Subcutaneous adipose tissue (tissue), 4 donors: ENCODE measurements around the gene ATP1A4. TPM values are rescaled to one million over a fixed set of nuclear protein-coding genes. Genes with fewer than 3 reads are reported as not detected.

ENCODE experiments used
- CTCF ChIP-seq: fragments of 450-650 bp; IDR thresholded peaks from one replicate; pipeline ENCODE4 v1.5.1; 2016; ENCODE audit warnings: low read depth, mild to moderate bottlenecking, control low read depth, antibody characterized with exemption, moderate library complexity
- total RNA-seq, 4 donors: library from RNA; depleted of rRNA; stranded (reverse); fragments of >200 nt; gene quantifications; one replicate each; pipeline ENCODE4 v1.1.0, GENCODE V29; 2016

ATP1A4 gene
- total RNA-seq, 4 donors from 2014 or later: 0.22 TPM; not detected in 3

GRCh38 chr1:160129558-160129957 is 21.8 kb upstream of the ATP1A4 start:
- no peak for TF ChIP-seq CTCF

DNA sequence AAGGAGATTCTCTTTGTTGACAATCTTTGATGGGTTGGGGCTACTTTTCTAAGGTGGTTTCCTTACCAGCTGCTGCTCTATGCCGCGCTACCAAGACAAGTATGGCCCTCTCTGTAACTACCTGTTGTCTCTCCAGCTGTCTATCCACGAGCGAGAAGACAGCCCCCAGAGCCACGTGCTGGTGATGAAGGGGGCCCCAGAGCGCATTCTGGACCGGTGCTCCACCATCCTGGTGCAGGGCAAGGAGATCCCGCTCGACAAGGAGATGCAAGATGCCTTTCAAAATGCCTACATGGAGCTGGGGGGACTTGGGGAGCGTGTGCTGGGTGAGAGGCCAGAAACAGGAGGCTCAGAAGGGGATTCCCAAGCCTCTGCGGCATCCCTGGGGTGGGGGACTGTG is 21.4 kb upstream of the ATP1A4 start:
- no peak for TF ChIP-seq CTCF

GRCh38 chr1:160130486-160130885 is 20.9 kb upstream of the ATP1A4 start:
- TF ChIP-seq CTCF: no peak

- TF ChIP-seq CTCF: no peak
Observed at GRCh38 chr1:160130939-160131338, 20.5 kb upstream of the ATP1A4 start.

- no peak for TF ChIP-seq CTCF
Observed at GRCh38 chr1:160131803-160132565, 19.4 kb upstream of the ATP1A4 start.

- no peak for TF ChIP-seq CTCF
Observed at GRCh38 chr1:160133990-160134770, 17.2 kb upstream of the ATP1A4 start.

DNA sequence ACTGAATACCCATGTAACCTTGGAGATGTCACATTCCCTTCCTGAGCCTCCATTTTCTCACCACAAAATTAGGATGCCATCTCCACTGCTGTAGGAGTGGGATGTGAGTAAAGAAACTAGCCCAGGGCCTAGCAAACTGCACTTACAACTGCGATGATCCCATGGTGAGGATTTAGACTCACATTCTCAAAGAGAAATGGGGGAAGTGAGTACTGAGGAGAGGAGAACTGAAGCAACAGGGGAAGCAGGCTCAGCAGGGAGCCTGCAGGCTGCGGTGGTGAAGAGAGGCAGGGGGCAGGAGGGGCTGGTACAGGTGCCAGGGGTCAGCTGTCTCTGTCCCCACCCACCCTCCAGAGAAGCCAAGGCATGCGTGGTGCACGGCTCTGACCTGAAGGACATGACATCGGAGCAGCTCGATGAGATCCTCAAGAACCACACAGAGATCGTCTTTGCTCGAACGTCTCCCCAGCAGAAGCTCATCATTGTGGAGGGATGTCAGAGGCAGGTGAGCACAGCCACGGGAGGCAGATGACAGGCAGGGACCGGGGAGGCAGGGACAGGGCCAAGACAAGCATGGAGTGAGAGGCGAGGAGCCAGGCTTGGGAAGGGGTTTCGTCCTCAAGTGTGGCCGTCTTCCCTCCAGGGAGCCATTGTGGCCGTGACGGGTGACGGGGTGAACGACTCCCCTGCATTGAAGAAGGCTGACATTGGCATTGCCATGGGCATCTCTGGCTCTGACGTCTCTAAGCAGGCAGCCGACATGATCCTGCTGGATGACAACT is 16.4 kb upstream of the ATP1A4 start:
- TF ChIP-seq CTCF: no peak
